Psoas muscle (tissue), 8 donors: Measurements from ENCODE around the gene POLR2H. TPM values are rescaled to one million over a fixed set of nuclear protein-coding genes. Genes with fewer than 3 reads are reported as not detected.

ENCODE experiments used
- ATAC-seq, 4 donors: fragments of 200-7000 bp; cut with Tn5 transposase; one replicate each; pipeline ENCODE4 v1.9.1; 2020; ENCODE audit warnings: moderate library complexity in 3 of 4, mild to moderate bottlenecking in 2 of 4
- DNase-seq, 2 donors: peaks; one replicate each; pipeline ENCODE4 v3.0.0-alpha.2; 2020
- H3K27ac ChIP-seq: fragments of 200-600 bp; one replicate; pipeline ENCODE4 v1.8.0; 2022
- H3K27me3 ChIP-seq, 3 donors: fragments of 200-600 bp in 1 of 3; one replicate each; pipeline versions ENCODE4 v1.6.1 to v1.8.0; 2013 to 2022; ENCODE audit warnings: low read length in 2 of 3, mild to moderate bottlenecking in 2 of 3, moderate library complexity in 1 of 3; ENCODE audit not compliant: insufficient read depth in 3 of 3
- H3K36me3 ChIP-seq, 2 donors: fragments of 200-600 bp in 1 of 2; one replicate each; pipeline versions ENCODE4 v1.6.1 to v1.8.0; 2013 to 2022; ENCODE audit warnings: low read depth in 1 of 2, mild to moderate bottlenecking in 1 of 2, moderate library complexity in 1 of 2; ENCODE audit not compliant: insufficient read depth in 1 of 2
- H3K4me1 ChIP-seq: fragments of 200-600 bp; one replicate; pipeline ENCODE4 v1.8.0; 2022
- H3K4me3 ChIP-seq: fragments of 200-600 bp; one replicate; pipeline ENCODE4 v1.8.0; 2022; ENCODE audit warnings: mild to moderate bottlenecking
- H3K9me3 ChIP-seq: fragments of 200-600 bp; one replicate; pipeline ENCODE4 v1.8.0; 2022
- CTCF ChIP-seq: fragments of 200-600 bp; IDR thresholded peaks from one replicate; pipeline ENCODE4 v1.8.0; 2022; ENCODE audit warnings: antibody characterized with exemption
- WGBS, 3 donors: extraction: QIAGEN DNeasy Blood & Tissue Kit; methylation state at CpG; one replicate each; pipeline versions ENCODE4 v1.1.6 to v1.1.7; 2013; 5-methylcytosine and 5-hydroxymethylcytosine counted together
- intact Hi-C, 2 donors: fragments of 100-400 bp; cut with DNase I; formaldehyde crosslinking; loops; one replicate each; pipeline versions ENCODE4 v1.11.0 to v1.14.2; 2022
- polyA plus RNA-seq, 3 donors: library from polyadenylated mRNA; stranded (reverse); fragments of 200-250 nt; gene quantifications; one replicate each; pipeline ENCODE4 v1.2.3, GENCODE V29; 2013
- total RNA-seq, 4 donors: library from RNA; stranded (reverse); fragmentation: NEBNext Ultra II Directional in 2 of 4; extraction: Animal tissue kit (Norgen Biotek cat#: 25700) in 2 of 4; gene quantifications; one replicate each; pipeline versions ENCODE4 v1.2.1 to v1.2.4, GENCODE V29; 2021 to 2023
- donor health status: healthy with polysubstance abuse.
- donor health status: DM: no; HTN: no; CAD: no; lungs with moderate emphysema.
- donor health status: Bipolar disorder and iron deficiency.
- donor health status: healthy.
- donor health status: DM: yes; HTN: yes; CAD: no.
- donor health status: DM: no; HTN: no; CAD: no.
- donor health status: DM: no; HTN: no; CAD: no.
- donor health status: DM: yes; HTN: yes; CAD: no.

Gene POLR2H
- total and polyA plus RNA-seq, 7 donors = 21.2 to 117 (median 33.2) TPM

GRCh38 chr3:184391266-184391665, 29.8 kb downstream of the POLR2H start:
- Histone ChIP-seq H3K4me1 (no peaks in the 10 kb centered on the region), H3K9me3 (no peaks in the 10 kb centered on the region), H3K27ac (no peak overlapping the region), H3K27me3 (no peaks in the 10 kb centered on the region), H3K36me3 (peaks cover 0 to 18% of the 10 kb centered on the region in 2 donors), H3K4me3 (no peak overlapping the region)
- WGBS, 3 donors = 67 to 82% (median 77%) methylated on average over 3 of the region's 3 CpGs
- TF ChIP-seq CTCF = no peak
- intact Hi-C loops = no loop called here
- ATAC-seq = no peak
- DNase-seq = no peak

- no peak overlapping the region for H3K4me3 ChIP-seq
- DNase-seq = no peak
- no peak for TF ChIP-seq CTCF
- H3K36me3 ChIP-seq = no peaks in the 10 kb centered on the region
- intact Hi-C loops = no loop called here
- no peak overlapping the region for H3K27ac ChIP-seq
- no peaks in the 10 kb centered on the region for H3K27me3 ChIP-seq
- WGBS, 3 donors = 38 to 52% (median 40%) methylated on average over 5 of the region's 5 CpGs
- no peaks in the 10 kb centered on the region for H3K9me3 ChIP-seq
- no peaks in the 10 kb centered on the region for H3K4me1 ChIP-seq
- peak in 2 of 4 donors; percentile 35 to 51 for ATAC-seq
These were observed 33.8 kb downstream of the POLR2H start for GRCh38 chr3:184395320-184395660.

GRCh38 chr3:184399410-184399809, 37.9 kb downstream of the POLR2H start:
- Histone ChIP-seq H3K4me1 (no peaks in the 10 kb centered on the region), H3K36me3 (no peaks in the 10 kb centered on the region), H3K9me3 (no peaks in the 10 kb centered on the region), H3K27ac (no peak overlapping the region), H3K27me3 (peaks cover 0 to 3% (median 0%) of the 10 kb centered on the region in 3 donors), H3K4me3 (no peak overlapping the region)
- no peak for DNase-seq
- intact Hi-C loops = no loop called here
- no peak for TF ChIP-seq CTCF
- peak in 1 of 4 donors; percentile 38 for ATAC-seq
- 19 to 31% (median 26%) methylated on average over 9 of the region's 9 CpGs for WGBS, 3 donors

GRCh38 chr3:184405075-184406030, 43.8 kb downstream of the POLR2H start:
- Histone ChIP-seq H3K9me3 (no peaks in the 10 kb centered on the region), H3K36me3 (no peaks in the 10 kb centered on the region), H3K4me3 (no peak overlapping the region), H3K4me1 (no peaks in the 10 kb centered on the region), H3K27ac (no peak overlapping the region), H3K27me3 (peaks cover 0 to 3% (median 0%) of the 10 kb centered on the region in 3 donors)
- no peak for TF ChIP-seq CTCF
- intact Hi-C loops = no loop called here
- DNase-seq = no peak
- WGBS, 3 donors = 78% methylated on average over 20 of the region's 20 CpGs
- ATAC-seq = no peak
